Measurements from ENCODE around the gene IL15.

DNA sequence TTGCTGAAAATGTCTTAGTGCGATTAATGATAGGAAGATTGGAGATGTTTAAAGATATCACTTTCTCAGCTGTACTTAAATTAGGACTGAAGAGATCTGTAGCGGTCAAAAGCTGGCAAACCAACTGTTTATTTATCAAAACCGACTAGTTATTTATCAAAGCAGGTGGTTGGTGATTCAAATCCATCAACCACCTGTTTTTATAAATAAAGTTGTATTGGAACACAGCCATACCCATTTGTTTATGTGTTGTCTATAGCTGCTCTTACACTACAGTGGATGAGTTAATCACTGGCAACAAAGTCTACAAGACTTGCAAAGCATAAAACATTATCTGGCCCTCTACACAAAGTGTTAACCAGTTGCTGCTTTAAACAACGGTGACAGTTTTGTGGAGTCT, 76.8 kb downstream of the IL15 start:
- TF ChIP-seq, protein P1, sequence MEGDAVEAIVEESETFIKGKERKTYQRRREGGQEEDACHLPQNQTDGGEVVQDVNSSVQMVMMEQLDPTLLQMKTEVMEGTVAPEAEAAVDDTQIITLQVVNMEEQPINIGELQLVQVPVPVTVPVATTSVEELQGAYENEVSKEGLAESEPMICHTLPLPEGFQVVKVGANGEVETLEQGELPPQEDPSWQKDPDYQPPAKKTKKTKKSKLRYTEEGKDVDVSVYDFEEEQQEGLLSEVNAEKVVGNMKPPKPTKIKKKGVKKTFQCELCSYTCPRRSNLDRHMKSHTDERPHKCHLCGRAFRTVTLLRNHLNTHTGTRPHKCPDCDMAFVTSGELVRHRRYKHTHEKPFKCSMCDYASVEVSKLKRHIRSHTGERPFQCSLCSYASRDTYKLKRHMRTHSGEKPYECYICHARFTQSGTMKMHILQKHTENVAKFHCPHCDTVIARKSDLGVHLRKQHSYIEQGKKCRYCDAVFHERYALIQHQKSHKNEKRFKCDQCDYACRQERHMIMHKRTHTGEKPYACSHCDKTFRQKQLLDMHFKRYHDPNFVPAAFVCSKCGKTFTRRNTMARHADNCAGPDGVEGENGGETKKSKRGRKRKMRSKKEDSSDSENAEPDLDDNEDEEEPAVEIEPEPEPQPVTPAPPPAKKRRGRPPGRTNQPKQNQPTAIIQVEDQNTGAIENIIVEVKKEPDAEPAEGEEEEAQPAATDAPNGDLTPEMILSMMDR (IDR thresholded peaks at IDR 0.05), result no peak
- TF ChIP-seq POLR2A (IDR thresholded peaks at IDR 0.05), result no peak

Measured in testis (tissue), 2 donors.